Astrocyte of the hippocampus (primary cell): Measurements from ENCODE around the gene ATOSB.

Source experiments
- DNase-seq: peaks from one replicate; pipeline ENCODE4 v3.0.0; 2011; ENCODE audit warnings: low read depth, low spot score

ATOSB gene

GRCh38 chr9:35054871-35055644 is 60.6 kb downstream of the ATOSB start:
- DNase-seq, result no peak

DNA sequence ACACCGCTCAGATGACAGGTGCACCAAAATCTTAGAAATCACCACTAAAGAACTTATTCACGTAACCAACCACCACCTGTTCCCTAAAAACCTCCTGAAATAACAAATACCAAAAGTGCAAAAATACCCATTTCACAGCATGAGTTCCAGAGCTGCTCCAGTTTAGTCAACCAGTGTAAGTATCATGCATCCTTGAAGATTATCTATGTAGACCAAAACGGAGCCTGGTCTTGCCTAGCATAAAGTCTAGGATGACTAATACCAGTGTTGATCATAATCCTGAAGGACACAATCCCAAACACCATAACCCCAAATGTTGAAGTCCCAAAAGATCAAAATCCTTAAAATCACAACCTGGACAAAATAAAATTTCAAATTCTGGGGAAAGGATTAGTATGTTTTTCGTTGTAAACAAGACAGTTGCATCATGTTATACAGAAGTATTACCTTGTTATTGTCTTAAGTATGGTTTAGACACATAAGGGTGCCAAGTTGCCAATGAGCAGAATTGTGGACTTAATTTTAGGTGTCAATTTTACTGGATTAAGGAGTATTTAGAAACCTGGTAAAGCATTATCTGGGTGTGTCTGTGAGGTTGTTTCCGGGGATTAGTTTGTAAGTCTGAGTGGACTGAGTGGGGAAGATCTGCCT is 61.4 kb downstream of the ATOSB start:
- DNase-seq, result no peak
